T-helper 9 cell (primary cell): ENCODE data around the gene ZNF217.
"Not testable (repeated sequence)": the region's sequence is repeated elsewhere in the genome, so short reads cannot be mapped to it uniquely, and the experiment has no call there.

Source experiments
- DNase-seq: peaks from one replicate; pipeline ENCODE4 v3.0.0-alpha.2; 2020

Gene ZNF217

GRCh38 chr20:53597030-53597482 is 3.4 kb upstream of the ZNF217 start:
- DNase-seq: no peak

- not testable (repeated sequence) for DNase-seq
Measured at GRCh38 chr20:53596189-53597001, 2.8 kb upstream of the ZNF217 start.

GRCh38 chr20:53595742-53596141 is 2.1 kb upstream of the ZNF217 start:
- DNase-seq: not testable (repeated sequence)

GRCh38 chr20:53595018-53595378 is 1.4 kb upstream of the ZNF217 start:
- no peak for DNase-seq

GRCh38 chr20:53594068-53595017 is 704 bp upstream of the ZNF217 start:
- DNase-seq: peak; percentile 100

- no peak for DNase-seq
Measured at GRCh38 chr20:53592992-53593465, 610 bp downstream of the ZNF217 start.

GRCh38 chr20:53592454-53592991 is 1.1 kb downstream of the ZNF217 start:
- DNase-seq: peak; percentile 39

- not testable (repeated sequence) for DNase-seq
Measured at GRCh38 chr20:53591941-53592441, 1.6 kb downstream of the ZNF217 start.

- DNase-seq: not testable (repeated sequence)
Measured at GRCh38 chr20:53591206-53591741, 2.4 kb downstream of the ZNF217 start.

- not testable (repeated sequence) for DNase-seq
Measured at GRCh38 chr20:53590608-53591007, 3.0 kb downstream of the ZNF217 start.

- not testable (repeated sequence) for DNase-seq
Measured at GRCh38 chr20:53590122-53590521, 3.5 kb downstream of the ZNF217 start.

GRCh38 chr20:53589321-53590065 is 4.1 kb downstream of the ZNF217 start:
- not testable (repeated sequence) for DNase-seq

- DNase-seq: not testable (repeated sequence)
Measured at GRCh38 chr20:53587157-53587703, 6.4 kb downstream of the ZNF217 start.

- no peak for DNase-seq
Measured at GRCh38 chr20:53586640-53587039, 7.0 kb downstream of the ZNF217 start.

- not testable (repeated sequence) for DNase-seq
Measured at GRCh38 chr20:53585910-53586309, 7.7 kb downstream of the ZNF217 start.

- DNase-seq: not testable (repeated sequence)
Measured at GRCh38 chr20:53585004-53585569, 8.6 kb downstream of the ZNF217 start.

GRCh38 chr20:53584550-53584913 is 9.1 kb downstream of the ZNF217 start:
- not testable (repeated sequence) for DNase-seq

GRCh38 chr20:53583660-53584549 is 9.7 kb downstream of the ZNF217 start:
- DNase-seq: not testable (repeated sequence)

GRCh38 chr20:53582574-53583351 is 10.9 kb downstream of the ZNF217 start:
- no peak for DNase-seq
